SIG-M5 (cell line): Measurements from ENCODE around the gene SHOX.
"Not testable (repeated sequence)": the region's sequence is repeated elsewhere in the genome, so short reads cannot be mapped to it uniquely, and the experiment has no call there.

Experiments
- DNase-seq: peaks from one replicate; lab custom pipeline; 2025; lab: John Stamatoyannopoulos, UW

The SHOX gene

GRCh38 chrX:621705-622503 is 8.7 kb upstream of the SHOX start:
- no peak for DNase-seq

DNA sequence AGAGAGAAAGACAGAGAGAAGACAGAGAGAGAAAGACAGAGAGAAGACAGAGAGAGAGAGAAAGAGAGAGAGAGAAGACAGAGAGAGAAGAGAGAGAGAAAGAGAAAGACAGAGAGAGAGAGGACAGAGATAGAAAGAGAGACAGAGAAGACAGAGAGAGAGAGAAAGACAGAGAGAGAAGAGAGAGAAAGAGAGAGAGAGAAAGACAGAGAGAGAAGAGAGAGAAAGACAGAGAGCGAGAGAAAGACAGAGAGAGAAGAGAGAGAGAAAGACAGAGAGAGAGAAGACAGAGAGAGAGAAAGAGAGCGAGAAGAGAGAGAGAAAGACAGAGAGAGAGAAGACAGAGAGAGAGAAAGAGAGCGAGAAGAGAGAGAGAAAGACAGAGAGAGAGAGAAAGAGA is 7.8 kb upstream of the SHOX start:
- DNase-seq: not testable (repeated sequence)

GRCh38 chrX:623268-623598 is 7.4 kb upstream of the SHOX start:
- DNase-seq: no peak

GRCh38 chrX:623599-624315 is 6.8 kb upstream of the SHOX start:
- no peak for DNase-seq

GRCh38 chrX:625137-625691 is 5.4 kb upstream of the SHOX start:
- no peak for DNase-seq

DNA sequence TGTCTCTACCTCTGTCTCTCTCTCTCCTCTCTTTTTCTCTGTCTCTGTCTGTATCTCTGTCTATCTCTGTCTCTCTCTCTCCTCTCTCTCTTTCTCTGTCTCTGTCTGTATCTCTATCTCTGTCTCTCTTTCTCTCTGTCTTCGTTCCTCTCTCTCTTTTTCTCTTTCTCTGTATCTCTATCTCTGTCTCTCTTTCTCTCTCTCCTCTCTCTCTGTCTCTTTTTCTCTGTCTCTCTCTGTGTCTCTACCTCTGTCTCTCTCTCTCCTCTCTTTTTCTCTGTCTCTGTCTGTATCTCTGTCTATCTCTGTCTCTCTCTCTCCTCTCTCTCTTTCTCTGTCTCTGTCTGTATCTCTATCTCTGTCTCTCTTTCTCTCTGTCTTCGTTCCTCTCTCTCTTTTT is 4.5 kb upstream of the SHOX start:
- not testable (repeated sequence) for DNase-seq

DNA sequence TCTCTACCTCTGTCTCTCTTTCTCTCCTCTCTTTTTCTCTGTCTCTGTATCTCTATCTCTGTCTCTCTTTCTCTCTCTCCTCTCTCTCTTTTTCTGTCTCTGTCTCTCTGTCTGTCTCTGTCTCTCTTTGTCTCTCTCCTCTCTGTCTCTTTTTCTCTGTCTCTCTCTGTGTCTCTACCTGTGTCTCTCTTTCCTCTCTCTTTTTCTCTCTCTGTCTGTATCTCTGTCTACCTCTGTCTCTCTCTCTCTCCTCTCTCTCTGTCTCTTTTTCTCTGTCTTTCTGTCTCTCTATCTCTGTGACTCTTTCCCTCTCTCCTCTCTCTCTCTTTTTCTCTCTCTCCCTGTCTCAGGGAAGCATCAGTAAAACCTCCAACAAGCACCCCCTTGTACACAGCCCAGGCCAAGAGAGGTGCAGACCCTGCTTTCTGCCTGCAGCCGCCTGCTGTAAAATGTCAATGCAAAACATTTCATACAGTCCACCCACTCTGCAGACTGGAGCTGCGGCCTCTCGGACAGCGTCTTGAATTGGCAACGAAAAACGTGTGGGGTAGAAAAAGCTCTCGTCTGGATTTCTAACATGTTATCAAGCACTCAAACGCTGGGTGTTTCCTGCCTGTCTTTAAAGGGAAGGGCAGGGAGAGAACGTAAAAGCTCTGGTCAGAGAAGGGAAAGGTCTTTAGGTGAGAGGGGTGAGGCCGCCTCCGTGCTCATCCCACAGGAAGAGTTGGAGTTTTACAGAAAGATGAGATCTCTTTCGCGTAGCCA is 3.7 kb upstream of the SHOX start:
- DNase-seq: no peak

GRCh38 chrX:627510-627981 is 3.0 kb upstream of the SHOX start:
- no peak for DNase-seq

GRCh38 chrX:627995-628394 is 2.6 kb upstream of the SHOX start:
- no peak for DNase-seq

DNA sequence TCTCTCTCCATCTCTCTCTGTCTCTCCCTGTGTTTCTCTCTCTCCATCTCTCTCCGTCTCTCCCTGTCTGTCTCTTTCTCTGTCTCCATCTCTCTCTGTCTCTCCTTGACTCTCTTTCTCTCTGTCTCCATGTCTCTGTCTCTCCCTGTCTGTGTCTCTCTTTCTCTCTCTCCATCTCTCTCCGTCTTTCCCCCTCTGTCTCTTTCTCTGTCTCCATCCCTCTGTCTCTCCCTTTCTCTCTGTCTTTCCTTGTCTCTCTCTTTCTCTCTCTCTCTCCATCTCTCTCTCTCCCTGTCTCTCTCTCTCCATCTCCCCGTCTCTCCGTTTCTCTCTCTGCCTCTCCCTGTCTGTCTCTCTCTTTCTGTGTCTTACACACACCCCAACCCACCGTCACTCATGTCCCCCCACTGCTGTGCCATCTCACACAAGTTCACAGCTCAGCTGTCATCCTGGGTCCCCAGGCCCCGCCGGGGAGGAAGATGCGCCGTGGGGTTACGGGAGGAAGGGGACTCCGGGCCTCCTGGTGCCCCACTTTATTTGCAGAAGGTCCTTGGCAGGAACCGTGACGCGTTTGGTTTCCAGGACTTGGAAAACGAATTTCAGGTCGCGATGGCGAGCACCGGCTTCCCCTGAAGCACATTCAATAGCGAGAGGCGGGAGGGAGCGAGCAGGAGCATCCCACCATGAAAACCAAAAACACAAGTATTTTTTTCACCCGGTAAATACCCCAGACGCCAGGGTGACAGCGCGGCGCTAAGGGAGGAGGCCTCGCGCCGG is 1.2 kb upstream of the SHOX start:
- DNase-seq: no peak

DNA sequence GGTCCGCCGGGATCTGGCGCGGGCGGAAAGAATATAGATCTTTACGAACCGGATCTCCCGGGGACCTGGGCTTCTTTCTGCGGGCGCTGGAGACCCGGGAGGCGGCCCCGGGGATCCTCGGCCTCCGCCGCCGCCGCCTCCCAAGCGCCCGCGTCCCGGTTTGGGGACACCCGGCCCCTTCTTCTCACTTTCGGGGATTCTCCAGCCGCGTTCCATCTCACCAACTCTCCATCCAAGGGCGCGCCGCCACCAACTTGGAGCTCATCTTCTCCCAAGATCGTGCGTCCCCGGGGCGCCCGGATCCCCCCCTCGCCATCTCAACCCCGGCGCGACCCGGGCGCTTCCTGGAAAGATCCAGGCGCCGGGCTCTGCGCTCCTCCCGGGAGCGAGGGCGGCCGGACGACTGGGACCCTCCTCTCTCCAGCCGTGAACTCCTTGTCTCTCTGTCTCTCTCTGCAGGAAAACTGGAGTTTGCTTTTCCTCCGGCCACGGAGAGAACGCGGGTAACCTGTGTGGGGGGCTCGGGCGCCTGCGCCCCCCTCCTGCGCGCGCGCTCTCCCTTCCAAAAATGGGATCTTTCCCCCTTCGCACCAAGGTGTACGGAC is 482 bp upstream of the SHOX start:
- DNase-seq: no peak

GRCh38 chrX:631802-632365 is 1.3 kb downstream of the SHOX start:
- no peak for DNase-seq

- DNase-seq: no peak
These were observed 1.9 kb downstream of the SHOX start for GRCh38 chrX:632366-633042.

DNA sequence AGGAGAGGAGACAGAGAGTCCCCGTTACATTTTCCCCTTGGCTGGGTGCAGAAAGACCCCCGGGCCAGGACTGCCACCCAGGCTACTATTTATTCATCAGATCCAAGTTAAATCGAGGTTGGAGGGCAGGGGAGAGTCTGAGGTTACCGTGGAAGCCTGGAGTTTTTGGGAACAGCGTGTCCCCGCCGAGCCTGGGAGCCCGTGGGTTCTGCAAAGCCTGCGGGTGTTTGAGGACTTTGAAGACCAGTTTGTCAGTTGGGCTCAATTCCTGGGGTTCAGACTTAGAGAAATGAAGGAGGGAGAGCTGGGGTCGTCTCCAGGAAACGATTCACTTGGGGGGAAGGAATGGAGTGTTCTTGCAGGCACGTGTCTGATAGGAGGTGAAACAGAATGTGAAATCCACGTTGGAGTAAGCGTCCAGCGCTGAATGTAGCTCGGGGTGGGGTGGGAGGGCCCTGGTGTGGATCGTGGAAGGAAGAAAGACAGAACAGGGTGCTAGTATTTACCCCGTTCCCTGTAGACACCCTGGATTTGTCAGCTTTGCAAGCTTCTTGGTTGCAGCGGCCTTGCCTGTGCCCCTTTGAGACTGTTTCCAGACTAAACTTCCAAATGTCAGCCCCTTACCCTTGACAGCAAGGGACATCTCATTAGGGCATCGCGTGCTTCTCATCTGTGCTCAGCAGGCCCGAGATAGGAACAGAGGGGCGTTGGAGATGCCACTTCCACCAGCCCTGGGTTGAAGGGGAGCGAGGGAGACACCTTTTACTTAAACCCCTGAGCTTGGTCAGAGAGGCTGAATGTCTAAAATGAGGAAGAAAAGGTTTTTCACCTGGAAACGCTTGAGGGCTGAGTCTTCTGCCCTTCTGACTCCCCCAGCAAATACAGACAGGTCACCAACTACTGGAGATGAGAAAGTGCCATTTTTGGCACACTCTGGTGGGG is 2.7 kb downstream of the SHOX start:
- no peak for DNase-seq

DNA sequence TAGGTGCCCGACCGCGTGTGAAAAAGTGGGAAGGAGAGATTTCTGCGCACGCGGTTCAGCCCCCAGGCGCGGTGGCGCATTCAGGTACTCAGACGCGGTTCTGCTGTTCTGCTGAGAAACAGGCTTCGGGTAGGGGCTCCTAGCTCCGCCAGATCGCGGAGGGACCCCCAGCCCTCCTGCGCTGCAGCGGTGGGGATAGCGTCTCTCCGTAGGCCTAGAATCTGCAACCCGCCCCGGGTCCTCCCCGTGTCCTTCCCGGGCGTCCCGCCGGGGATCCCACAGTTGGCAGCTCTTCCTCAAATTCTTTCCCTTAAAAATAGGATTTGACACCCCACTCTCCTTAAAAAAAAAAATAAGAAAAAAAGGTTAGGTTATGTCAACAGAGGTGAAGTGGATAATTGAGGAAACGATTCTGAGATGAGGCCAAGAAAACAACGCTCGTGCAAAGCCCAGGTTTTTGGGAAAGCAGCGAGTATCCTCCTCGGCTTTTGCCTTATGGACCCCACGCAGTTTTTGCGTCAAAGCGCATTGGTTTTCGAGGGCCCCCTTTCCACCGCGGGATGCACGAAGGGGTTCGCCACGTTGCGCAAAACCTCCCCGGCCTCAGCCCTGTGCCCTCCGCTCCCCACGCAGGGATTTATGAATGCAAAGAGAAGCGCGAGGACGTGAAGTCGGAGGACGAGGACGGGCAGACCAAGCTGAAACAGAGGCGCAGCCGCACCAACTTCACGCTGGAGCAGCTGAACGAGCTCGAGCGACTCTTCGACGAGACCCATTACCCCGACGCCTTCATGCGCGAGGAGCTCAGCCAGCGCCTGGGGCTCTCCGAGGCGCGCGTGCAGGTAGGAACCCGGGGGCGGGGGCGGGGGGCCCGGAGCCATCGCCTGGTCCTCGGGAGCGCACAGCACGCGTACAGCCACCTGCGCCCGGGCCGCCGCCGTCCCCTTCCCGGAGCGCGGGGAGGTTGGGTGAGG is 3.7 kb downstream of the SHOX start:
- DNase-seq: no peak

DNA sequence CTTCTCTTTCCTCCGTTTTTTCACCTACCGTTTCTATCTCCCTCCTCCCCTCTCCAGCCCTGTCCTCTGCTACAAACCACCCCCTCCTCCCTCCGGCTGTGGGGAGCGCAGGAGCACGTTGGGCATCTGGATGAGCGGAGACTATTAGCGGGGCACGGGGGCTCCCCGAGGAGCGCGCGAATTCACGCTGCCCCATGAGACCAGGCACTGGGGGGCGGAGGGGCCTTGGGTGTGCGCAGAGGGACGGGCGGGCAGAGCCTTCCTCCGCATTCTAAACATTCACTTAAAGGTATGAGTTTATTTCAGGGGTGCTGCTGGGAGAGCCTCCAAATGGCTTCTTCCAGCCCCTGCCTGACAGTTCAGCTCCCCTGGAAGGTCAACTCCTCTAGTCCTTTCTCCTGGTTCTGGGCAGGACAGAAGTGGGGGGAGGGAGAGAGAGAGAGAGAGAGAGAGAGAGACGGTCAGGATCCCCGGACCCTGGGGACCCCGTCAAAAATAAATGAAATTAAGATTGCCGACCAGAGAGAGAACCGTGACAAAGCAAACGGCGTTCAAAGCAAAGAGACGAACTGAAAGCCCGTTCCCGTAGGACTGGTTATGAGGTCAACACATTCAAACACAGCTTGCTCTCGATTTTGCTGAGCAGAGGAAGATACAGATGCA is 5.0 kb downstream of the SHOX start:
- DNase-seq: no peak

GRCh38 chrX:636981-637659 is 6.5 kb downstream of the SHOX start:
- DNase-seq: no peak
